Raji (cell line): Measurements from ENCODE around the gene WNT3.

Experiments
- POLR2A ChIP-seq: IDR thresholded peaks from 2 replicates; pipeline ENCODE4 v1.6.1; 2011; ENCODE audit warnings: low read depth, low read length, control low read depth; ENCODE audit not compliant: insufficient read depth

WNT3 gene

DNA sequence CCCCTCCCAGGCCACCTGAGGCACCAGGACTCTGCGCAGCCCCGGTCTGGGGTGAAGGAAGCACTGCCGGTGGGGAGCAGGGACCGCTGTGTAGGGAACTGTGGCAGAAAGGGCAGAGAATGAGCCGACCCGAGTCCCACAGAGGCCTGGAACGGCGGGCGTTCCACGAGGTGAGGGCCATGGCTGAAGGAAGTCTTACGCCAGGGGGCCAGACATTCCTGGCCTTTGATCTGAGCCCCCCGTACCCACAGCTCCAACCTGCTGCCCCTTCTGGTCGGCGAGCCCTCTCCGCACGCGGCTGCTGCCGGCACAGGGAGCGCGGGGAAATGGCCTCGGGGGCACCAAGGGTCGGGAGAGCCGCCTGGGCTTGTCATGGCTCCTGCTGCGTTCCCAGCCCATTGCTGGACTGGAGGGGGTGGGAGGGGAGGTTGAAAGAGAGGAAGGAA lies 1.4 kb upstream of the WNT3 start:
- no peak for TF ChIP-seq POLR2A

DNA sequence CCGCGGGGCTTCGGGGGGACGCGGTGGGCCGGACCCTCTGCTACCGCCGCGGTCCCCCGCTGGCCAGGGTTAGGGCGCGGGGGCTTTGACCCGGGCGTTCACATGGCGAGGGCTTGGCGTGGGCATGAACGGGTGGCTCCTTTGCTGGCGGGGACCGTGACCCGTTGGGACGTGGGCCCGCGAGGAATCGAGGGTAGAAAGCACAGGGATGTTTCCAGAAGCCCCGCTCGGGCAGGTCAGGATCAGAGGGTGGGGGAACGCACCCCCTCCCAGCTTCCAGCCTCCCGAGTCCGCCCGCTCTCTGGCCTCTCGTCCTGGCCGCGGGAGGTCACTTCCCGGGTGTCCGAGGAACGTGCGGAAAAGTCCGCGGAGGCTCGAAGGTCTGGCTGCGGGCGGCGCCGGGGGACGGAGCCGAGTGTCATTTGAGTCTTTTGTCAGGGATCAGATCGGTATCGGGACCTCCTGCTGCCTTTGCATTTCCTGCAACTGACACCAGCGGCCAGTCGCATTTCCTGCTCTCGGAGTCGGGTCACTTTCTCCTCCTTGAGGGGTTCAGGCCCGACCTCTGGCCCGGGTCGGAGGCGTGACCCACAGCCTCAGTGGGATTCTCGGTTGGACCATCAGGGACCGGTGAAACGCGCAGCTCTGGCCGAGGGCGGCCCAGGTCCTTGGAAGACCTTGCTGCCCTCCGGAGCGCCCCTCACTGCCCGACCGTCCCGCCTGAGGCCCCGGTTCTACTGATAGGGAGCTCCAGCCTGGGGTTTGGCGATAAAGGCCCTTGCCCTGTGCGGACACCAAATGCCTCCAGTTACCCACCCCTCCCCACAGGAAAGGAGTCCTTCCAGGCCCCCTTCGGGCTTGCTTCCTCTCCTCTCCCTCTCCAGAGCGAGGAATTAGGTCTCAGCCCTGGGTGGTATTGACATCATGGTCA lies 702 bp upstream of the WNT3 start:
- TF ChIP-seq POLR2A, result no peak

DNA sequence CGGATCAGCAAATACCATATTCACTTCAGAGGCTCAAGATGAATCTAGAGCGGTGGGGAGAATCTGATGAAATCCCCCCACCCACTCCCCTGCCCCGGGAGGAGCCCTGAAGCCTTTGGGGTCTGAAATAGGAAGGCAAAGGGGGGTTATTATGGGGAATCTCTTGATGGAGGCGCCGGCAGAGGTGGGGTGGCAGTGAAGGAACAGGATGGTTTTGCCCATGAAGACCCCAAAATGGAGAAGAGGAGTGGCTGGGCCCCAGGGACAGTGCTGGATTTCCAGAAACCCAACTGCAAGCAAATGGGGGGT lies 637 bp downstream of the WNT3 start:
- no peak for TF ChIP-seq POLR2A

DNA sequence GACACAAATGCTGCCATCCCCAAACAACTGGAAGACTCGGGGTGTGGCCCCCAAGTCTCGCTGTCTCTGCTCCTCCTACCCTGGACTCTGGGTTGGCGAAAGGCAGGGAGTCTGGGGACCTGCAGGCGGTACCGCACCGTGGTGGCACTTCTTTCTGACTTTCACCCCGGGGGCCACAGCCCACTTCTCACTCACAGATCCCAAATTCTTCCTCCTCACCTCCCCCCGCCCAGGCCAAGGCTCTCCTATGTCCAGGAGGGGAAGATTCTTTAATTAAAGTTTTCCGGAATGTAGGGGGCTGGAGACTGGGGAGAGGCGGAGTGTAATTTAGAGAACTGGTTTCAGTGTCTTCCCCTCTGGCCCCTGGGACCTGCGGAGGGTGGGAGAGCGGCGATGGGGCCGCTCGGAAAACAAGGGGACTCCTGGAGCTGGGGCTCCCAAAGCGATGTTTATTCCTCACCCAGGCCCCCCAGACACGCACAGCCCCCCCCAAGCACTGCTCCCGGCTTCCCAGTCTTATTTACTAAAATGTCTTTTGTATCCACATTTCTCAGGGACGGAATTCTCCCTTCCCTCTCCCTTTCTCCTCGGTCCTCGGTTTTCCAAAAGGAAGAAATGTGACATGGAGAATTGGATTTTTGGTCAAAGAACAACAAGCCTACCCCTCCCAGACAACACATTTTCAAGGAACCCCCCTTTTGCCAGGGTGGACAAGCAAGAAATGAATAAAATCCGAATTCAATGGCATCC lies 1.2 kb downstream of the WNT3 start:
- TF ChIP-seq POLR2A, result no peak

DNA sequence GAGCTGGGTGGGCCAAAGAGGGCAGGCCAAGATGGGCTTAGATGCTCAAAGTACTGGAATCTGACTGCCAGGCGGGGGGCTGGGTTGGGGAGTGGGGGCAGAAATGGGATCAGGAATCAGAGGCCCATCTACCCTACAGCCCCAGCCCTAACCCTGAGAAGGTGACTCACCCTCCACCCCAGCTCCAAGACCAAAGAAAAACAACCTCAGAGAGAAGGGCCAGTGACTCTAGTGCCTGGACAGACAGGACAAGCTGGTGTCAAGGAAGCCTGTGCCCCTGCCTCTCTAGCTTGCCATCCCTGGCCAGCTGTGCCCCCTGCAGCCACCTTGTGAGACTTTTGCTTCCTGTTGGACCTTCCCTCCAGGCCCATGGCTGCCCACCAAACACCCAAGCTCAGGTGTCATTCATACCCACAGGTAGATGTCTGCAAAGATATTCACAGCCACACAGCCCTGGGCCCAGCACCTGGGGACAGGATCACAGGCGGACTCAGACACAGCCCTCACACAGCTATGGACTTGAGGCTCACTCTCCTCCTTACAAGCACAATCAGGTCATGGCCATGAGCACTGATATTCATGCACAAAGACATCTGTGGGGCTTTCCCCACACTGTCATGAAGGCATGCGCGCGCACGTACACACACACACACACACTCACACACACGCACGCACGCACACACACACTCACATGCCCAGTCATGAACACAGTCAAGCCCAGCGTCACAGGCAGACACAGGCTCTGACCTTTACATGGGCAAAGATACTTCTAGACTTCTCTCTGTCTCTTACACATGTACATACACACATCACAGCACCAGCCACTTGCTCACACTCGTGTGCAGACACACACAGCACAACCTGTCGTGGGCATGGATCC lies 2.8 kb downstream of the WNT3 start:
- TF ChIP-seq POLR2A, result no peak

DNA sequence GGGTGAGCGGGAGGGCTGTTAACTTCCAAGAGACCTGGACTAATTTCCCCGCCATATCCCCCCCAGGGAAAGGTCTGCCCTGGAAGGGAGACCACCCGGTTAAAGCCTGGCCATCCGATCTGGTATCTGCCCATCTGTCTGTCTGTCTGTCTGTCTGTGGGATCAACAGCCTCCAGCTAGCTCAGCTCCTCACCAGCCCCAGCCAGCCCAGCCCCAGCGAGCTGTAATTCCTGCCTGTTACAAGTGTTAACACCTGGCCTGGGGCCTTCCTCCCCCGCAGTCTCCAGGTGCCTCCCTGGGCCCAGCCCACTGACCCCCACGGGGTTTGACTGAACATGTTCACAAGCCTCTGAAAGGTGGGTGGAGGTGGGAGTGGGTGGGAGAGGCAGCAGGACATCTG lies 4.0 kb downstream of the WNT3 start:
- TF ChIP-seq POLR2A, result no peak

DNA sequence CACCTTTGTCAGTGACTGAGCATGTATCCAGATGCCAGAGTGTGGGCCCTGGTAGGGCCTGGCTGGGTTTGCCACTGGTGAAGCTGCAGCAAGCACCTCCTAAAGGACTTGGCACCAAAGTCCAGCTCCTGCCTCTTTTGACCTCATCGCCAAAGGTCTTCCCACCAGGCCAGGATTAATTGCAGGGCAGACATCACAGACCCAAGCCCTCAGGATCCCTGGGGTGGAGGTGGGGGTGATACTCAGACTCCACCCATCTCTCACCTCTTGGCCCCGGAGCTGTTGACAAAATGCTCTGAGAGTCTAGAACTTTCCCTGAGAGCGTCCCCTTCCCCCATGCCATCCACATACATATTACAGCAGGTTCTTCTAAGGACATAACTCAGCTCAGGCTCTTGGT lies 4.6 kb downstream of the WNT3 start:
- no peak for TF ChIP-seq POLR2A

DNA sequence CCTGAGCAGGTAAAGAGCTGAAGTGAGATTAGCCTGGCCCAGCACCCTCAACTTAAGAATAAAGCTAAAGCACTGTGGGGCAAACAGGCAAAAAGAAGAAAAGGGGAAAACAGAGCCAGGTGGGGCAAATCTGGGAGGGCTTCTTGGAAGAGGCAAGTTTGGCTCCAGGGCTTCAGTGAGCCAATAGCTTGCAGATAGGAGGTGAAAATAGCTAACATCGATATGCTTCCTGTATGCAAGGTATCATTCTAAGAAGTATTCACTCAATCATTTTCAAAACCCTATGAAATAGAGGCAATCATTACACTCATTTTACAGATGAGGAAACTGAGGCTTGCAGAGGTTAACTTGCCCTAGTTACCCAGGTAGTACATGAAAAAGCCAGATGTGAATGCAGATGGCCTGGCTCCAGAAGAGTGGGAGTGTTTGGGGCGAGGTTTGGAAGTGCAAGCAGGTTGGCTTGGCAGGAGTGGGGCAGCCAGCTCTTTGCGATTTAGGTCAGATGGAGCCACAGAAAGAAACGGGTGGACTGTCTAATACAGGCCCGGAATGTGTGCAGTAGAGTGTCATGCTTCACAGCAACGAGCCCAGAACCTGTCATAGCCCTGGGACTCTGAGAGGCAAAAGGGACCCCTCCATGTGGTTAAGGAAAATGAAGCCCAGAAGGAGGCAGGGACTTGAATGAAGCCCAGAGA lies 5.7 kb downstream of the WNT3 start:
- no peak for TF ChIP-seq POLR2A

DNA sequence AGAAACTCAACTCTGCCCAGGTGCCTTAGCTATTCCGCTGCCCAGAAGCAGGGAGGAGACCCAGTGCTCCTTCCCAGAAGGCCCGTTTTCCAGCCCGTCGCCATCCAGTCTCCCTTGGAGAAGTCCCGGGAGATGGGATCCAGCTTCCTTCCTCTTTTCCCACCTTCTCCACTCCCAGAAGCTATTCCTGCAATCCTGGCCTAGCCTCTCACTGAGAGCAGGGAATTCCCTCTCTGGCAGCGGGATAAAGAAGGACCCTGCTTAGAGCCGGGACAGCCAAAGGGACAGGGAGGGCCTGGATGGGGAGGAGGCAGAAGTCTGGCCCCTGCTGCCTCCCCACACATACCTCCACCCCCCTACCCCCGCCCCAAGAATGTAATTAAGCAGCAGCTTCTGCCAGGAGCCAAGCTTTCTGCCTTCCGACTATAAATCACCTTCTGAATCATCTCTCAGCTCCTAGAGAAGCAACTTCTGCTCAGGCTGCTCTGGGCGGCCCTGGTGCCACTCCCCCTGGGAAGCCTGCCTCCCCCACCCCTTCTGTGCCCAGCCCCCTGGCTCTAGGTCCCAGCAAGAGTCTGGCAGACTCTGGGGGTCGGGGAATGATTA lies 6.4 kb downstream of the WNT3 start:
- no peak for TF ChIP-seq POLR2A

DNA sequence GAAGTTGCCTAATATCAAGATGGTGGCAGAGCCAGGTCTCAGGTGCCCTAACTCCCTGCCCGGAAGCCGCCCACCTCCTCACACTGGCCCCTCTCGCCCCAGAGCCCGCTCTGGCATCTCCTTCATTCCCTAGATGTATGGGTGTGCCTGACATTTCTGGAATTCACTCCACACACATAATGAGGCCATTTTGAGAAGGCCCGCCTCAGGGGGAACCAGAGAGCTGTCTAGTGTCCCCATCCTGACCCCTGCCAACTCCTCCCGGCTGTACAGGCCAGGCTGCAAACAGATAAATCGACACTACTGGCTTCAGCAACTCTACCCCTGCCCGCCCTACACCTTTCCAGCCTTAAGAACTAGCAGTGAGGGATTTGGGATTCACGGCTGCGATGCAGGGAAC lies 7.7 kb downstream of the WNT3 start:
- no peak for TF ChIP-seq POLR2A

DNA sequence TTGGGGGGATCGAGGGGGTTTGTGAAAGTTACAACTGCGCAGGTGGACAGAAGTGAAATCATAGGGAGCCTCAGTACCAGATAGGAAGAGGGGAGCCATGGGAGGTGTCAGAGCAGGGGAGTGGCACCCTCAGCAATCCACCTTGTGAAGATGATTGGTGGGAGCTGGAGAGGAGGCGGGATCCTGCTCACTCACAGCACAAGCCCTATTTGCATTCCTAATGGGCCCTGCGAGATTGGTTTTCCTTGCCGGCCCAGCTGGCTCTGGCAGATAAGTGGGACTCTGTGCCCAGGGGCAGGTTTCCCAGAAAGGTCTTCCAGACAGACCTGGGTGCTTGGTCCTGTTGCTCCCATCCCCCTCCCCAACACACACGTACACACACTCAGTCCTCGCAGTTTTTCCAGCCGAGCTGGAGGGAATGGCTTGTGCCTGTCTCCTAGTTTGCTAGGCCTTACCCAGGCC lies 9.4 kb downstream of the WNT3 start:
- no peak for TF ChIP-seq POLR2A

DNA sequence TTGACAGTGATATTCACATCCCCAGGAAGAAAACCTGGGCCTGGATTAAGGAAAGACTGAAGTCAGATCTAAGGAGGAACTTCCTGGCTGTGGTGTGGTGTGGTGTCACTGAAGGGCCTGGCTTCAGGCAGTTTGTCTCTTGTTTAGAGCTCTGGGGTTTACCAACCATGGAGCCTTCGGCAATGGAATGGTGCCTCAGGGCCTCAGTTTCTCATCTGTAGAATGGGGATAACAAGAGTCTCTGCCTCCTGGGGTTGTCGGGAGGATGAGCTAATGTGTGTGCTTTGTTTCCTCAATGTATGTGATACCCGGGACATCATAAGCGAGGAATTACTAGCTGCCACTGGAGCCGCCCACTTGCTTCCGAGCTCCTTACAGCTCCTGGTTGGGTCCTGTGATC lies 12.7 kb downstream of the WNT3 start:
- no peak for TF ChIP-seq POLR2A

DNA sequence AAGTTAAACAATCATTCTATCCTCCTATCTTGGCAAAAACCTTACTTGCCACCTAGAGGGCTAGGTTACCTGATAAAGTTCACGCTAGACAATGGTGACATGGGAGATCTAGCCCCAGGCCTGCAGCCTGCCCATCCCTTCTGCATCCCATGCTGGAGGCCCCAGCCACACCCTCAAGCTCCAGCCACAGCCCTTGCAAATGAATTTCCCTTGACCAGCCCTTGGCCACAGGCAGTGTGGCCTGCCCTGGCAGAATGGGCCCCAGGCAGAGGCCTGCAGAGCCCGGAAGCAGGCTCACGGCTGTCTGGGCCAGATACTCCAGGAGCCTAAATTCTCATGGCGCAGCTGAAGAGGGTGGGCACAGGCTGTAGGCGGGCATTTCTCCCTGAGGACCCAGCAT lies 14.9 kb downstream of the WNT3 start:
- no peak for TF ChIP-seq POLR2A

DNA sequence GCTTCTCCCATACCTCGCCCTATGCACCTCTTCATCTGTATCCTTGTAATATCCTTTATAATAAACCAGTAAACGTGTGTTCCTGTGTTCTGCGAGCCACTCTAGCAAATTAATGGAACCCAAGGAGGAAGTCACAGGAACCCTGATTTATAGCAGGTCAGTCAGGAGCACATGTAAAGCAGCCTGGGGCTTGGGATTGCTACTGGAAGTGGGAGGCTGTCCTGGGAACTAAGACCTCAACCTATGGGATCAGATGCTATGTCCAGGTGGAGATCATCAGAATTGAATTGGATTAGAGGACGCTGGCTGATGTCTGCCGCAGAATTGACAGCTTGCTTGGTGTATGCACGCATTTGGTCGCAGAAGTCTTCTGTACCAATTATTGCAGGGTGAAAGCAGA lies 15.7 kb downstream of the WNT3 start:
- no peak for TF ChIP-seq POLR2A

DNA sequence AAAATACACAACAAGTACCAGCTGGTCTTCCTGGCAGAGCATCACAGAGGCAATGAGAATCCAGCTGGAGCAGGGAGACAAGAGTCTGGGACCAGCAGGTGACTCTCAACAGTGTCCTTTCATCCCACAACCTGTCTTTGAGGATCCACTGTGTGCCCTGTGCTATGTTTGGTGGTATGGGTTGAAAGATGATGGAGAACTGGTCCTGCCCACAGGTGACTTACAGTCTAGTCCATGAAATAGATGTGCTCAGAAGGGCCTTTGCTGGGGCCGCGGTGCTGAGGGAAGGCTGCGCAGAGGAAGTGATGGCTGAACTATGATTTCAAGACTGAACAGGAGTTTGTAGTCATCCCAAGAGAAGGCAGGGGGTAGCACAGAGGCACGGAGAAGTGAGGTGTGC lies 17.9 kb downstream of the WNT3 start:
- TF ChIP-seq POLR2A, result no peak

DNA sequence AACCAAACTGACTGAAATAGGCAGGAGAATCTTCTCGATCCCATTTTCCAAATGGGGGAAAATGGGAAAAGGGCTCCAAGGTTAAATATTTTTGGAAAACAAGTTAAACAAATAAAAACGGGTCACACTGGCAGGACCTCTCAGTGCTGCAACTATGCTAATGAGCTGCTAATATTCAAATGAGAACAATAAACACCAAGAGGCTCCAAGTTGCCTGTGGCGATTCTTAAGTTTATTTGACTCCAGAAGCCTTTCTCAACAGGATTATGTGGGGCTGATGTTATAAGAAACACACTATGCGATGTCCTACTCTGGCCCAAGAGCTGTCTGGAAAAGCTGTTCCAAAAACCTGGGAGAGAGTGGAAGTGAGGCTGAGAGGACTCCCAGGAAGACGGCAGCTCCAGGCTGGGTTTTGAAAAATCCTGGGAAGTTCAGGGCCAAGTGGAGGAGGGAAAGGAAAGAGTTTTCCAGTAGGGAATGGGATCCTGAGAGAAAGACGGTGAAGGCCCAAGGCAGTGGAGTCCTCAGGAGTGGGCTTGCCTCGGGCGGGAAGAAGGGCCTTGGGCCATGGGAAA lies 21.4 kb downstream of the WNT3 start:
- TF ChIP-seq POLR2A, result no peak
